Lung (tissue), 16 donors: ENCODE data around the gene TSC1. TPM values are rescaled to one million over a fixed set of nuclear protein-coding genes. Genes with fewer than 3 reads are reported as not detected.

Experiments
- ATAC-seq: fragments of 200-7000 bp; cut with Tn5 transposase; one replicate; pipeline ENCODE4 v1.9.1; 2020; ENCODE audit warnings: moderate number of reproducible peaks; ENCODE audit not compliant: insufficient read depth, low FRiP score
- DNase-seq, 3 donors: peaks; one replicate each; pipeline ENCODE4 v3.0.0-alpha.2; 2013 to 2017
- H3K27ac ChIP-seq, 2 donors: one replicate each; pipeline ENCODE4 v1.5.1; 2013; ENCODE audit warnings: mild to moderate bottlenecking in 2 of 2, moderate library complexity in 2 of 2, control low read depth in 1 of 2, inconsistent platforms in 1 of 2, low read depth in 1 of 2, low read length in 1 of 2
- H3K27me3 ChIP-seq, 3 donors: one replicate each; pipeline ENCODE4 v1.5.1; 2013; ENCODE audit warnings: low read length in 2 of 3; ENCODE audit not compliant: control insufficient read depth in 3 of 3, insufficient read depth in 3 of 3
- H3K36me3 ChIP-seq, 4 donors: one replicate each; pipeline ENCODE4 v1.5.1; 2013; ENCODE audit warnings: low read length in 4 of 4, mild to moderate bottlenecking in 1 of 4, moderate library complexity in 1 of 4; ENCODE audit not compliant: control insufficient read depth in 4 of 4, insufficient read depth in 4 of 4
- H3K4me1 ChIP-seq, 5 donors: one replicate each; pipeline ENCODE4 v1.5.1; 2013; ENCODE audit warnings: low read length in 5 of 5, mild to moderate bottlenecking in 2 of 5, moderate library complexity in 1 of 5; ENCODE audit not compliant: control insufficient read depth in 5 of 5, insufficient read depth in 5 of 5
- H3K4me3 ChIP-seq: one replicate; pipeline ENCODE4 v1.5.1; 2013; ENCODE audit warnings: mild to moderate bottlenecking, control low read depth, moderate library complexity
- H3K9ac ChIP-seq, 2 donors: one replicate each; pipeline ENCODE4 v1.5.1; 2013; ENCODE audit warnings: low read length in 2 of 2, control low read depth in 1 of 2; ENCODE audit not compliant: insufficient read depth in 1 of 2
- H3K9me3 ChIP-seq, 4 donors: one replicate each; pipeline ENCODE4 v1.5.1; 2013; ENCODE audit warnings: low read length in 3 of 4, mild to moderate bottlenecking in 1 of 4, moderate library complexity in 1 of 4; ENCODE audit not compliant: control insufficient read depth in 4 of 4, insufficient read depth in 3 of 4
- CTCF ChIP-seq: IDR thresholded peaks from 2 replicates; pipeline ENCODE4 v1.5.1; 2012; ENCODE audit warnings: mild to moderate bottlenecking; ENCODE audit errors: control extremely low read depth, extremely low read depth
- WGBS, 2 donors: extraction: QIAGEN DNeasy Blood & Tissue Kit; methylation state at CpG; one replicate each; pipeline ENCODE4 v1.1.7; 2013; 5-methylcytosine and 5-hydroxymethylcytosine counted together
- long read RNA-seq, 5 donors: transcript quantifications; one replicate each; lab custom pipeline, GENCODE V29; 2026
- polyA plus RNA-seq, 2 donors: library from polyadenylated mRNA; stranded (reverse); fragments of 200-250 nt; gene quantifications; one replicate each; pipeline ENCODE4 v1.2.1, GENCODE V29; 2013
- total RNA-seq, 2 donors: library from RNA; depleted of rRNA in 1 of 2; stranded (reverse); fragments of >200 nt in 1 of 2; gene quantifications; one replicate each; pipeline ENCODE4 v1.2.1, GENCODE V29; 2014 to 2021
- donor health status: control.
- donor health status: control.
- donor health status: Bipolar disorder and iron deficiency.
- donor health status: healthy.
- donor health status: DM: yes; HTN: yes; CAD: no.

The TSC1 gene
- total RNA-seq (10 to 100 TPM; 50.8 to 76.6 TPM), polyA plus RNA-seq (10 to 100 TPM; 11.4 to 16.1 TPM)
- long read RNA-seq, donor 1, partial matches to known transcripts = 0 of 2 reads
- long read RNA-seq, donor 1, other reads (novel, unspliced or antisense) = 0 of 2 reads
- long read RNA-seq, donor 2 = 0 reads
- long read RNA-seq, donor 3, full-length matches to known transcripts = 2 of 2 reads
- long read RNA-seq, donor 3, partial matches to known transcripts = 0 of 2 reads
- long read RNA-seq, donor 3, other reads (novel, unspliced or antisense) = 0 of 2 reads
- long read RNA-seq, donor 4 = 0 reads
- long read RNA-seq, donor 5, partial matches to known transcripts = 0 of 2 reads
- long read RNA-seq, donor 5, other reads (novel, unspliced or antisense) = 0 of 2 reads

- no peaks in the 10 kb centered on the region for H3K9me3 ChIP-seq
- no peaks in the 10 kb centered on the region for H3K27me3 ChIP-seq
- 1% methylated on average over 46 to 72 of the region's 72 CpGs for WGBS, 2 donors
- H3K36me3 ChIP-seq = peaks cover 0 to 3% (median 0%) of the 10 kb centered on the region in 4 donors
- H3K9ac ChIP-seq = peak within 1 kb of the TSS; percentile 75 to 79
- H3K4me3 ChIP-seq = peak within 1 kb of the TSS; percentile 82
- H3K4me1 ChIP-seq = peaks cover 0 to 30% (median 8%) of the 10 kb centered on the region in 5 donors
- TF ChIP-seq CTCF = no peak
- ATAC-seq = peak; percentile 93
- peak; percentile 97 to 99 (median 98) for DNase-seq
- H3K27ac ChIP-seq = peak within 1 kb of the TSS; percentile 93 to 96
Observed at GRCh38 chr9:132944294-132945185, at the start of gene TSC1. Gene TSC1, minus strand, starts transcription at chr9:132944616. Its CDS starts 15,744 bp downstream, at chr9:132928872.

GRCh38 chr9:132993511-132993939, 49.1 kb upstream of the TSC1 start:
- ATAC-seq (no peak), DNase-seq (no peak)
- H3K36me3 ChIP-seq = no peaks in the 10 kb centered on the region
- no peak overlapping the region for H3K9ac ChIP-seq
- peaks cover 0 to 2% (median 0%) of the 10 kb centered on the region in 4 donors for H3K9me3 ChIP-seq
- H3K4me1 ChIP-seq = peaks cover 0 to 13% (median 0%) of the 10 kb centered on the region in 5 donors
- no peak overlapping the region for H3K27ac ChIP-seq
- H3K27me3 ChIP-seq = peaks cover 0 to 2% (median 0%) of the 10 kb centered on the region in 3 donors
- WGBS, 2 donors = 40 to 45% methylated on average over 14 of the region's 14 CpGs
- no peak for TF ChIP-seq CTCF
- no peak overlapping the region for H3K4me3 ChIP-seq

GRCh38 chr9:132991351-132992300, 47.2 kb upstream of the TSC1 start:
- Histone ChIP-seq H3K27me3 (peaks cover 0 to 2% (median 0%) of the 10 kb centered on the region in 3 donors), H3K9me3 (peaks cover 0 to 2% (median 0%) of the 10 kb centered on the region in 4 donors), H3K4me1 (peaks cover 0 to 13% (median 0%) of the 10 kb centered on the region in 5 donors), H3K9ac (no peak overlapping the region), H3K36me3 (no peaks in the 10 kb centered on the region), H3K4me3 (no peak overlapping the region), H3K27ac (no peak overlapping the region)
- DNase-seq = no peak
- no peak for ATAC-seq
- 29 to 37% methylated on average over 16 of the region's 16 CpGs for WGBS, 2 donors
- TF ChIP-seq CTCF = no peak
